Tibial artery (tissue), 4 donors: Measurements from ENCODE around the gene CDKN2B.
A peak's percentile ranks its signal among the peaks of the same experiment; 100 is the strongest.

Experiments used
- DNase-seq, 2 donors: peaks; one replicate each; pipeline ENCODE4 v3.0.0-alpha.2; 2019
- H3K27ac ChIP-seq, 2 donors: fragments of 200-600 bp; sonication (generic) in 1 of 2; 1 replicate in 1 of 2; 2 replicates in 1 of 2; pipeline ENCODE4 v1.5.1; 2018 to 2019; ENCODE audit warnings: mild to moderate bottlenecking in 1 of 2
- H3K27me3 ChIP-seq, 2 donors: fragments of 200-600 bp; sonication (generic) in 1 of 2; one replicate each; pipeline versions ENCODE4 v1.5.1 to v1.6.0; 2016 to 2019
- H3K36me3 ChIP-seq, 3 donors: fragments of 200-600 bp; sonication (generic) in 2 of 3; one replicate each; pipeline ENCODE4 v1.5.1; 2016 to 2019; ENCODE audit warnings: mild to moderate bottlenecking in 2 of 3
- H3K4me1 ChIP-seq, 4 donors: fragments of 200-600 bp; sonication (generic) in 2 of 4; 1 replicate in 3 of 4; 2 replicates in 1 of 4; pipeline ENCODE4 v1.5.1; 2016 to 2019
- H3K4me3 ChIP-seq, 2 donors: fragments of 200-600 bp; sonication (generic) in 1 of 2; 1 replicate in 1 of 2; 2 replicates in 1 of 2; pipeline ENCODE4 v1.5.1; 2018 to 2019; ENCODE audit warnings: mild to moderate bottlenecking in 2 of 2
- H3K9me3 ChIP-seq, 3 donors: fragments of 200-600 bp; sonication (generic) in 1 of 3; one replicate each; pipeline ENCODE4 v1.5.1; 2016 to 2019
- intact Hi-C: fragments of 100-400 bp; cut with DNase I; formaldehyde crosslinking; loops from one replicate; pipeline ENCODE4 v1.15.0; 2023; ENCODE audit warnings: low total_unique reads
- TF ChIP-seq, protein P1 (sequence below), 2 experiments: fragments of 200-600 bp in 1 of 2; fragments of 450-650 bp in 1 of 2; IDR thresholded peaks; one replicate each; pipeline ENCODE4 v1.5.1; 2017 to 2019; ENCODE audit warnings: antibody characterized with exemption in 2 of 2, mild to moderate bottlenecking in 1 of 2, moderate library complexity in 1 of 2

The CDKN2B gene

DNA sequence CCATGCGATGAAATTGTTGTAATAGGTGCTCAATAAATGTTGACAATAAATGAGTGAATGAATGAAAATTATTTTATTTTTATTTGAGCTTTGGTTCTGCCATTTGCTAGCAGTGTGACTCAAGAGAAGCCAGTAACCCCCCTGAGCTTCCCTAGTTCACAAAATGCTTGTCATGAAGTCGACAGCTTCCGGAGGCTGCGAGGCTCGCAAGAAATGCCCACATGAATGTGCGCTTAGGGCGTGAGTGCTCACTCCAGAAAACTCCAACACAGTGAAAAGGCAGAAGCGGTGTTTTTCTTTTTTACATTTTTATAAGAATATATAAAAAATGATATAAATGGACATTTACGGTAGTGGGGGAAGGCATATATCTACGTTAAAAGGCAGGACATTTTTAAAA is 41.4 kb downstream of the CDKN2B start:
- no peak overlapping the region for H3K4me3 ChIP-seq
- no peak overlapping the region for H3K27ac ChIP-seq
- peaks cover 0 to 8% (median 3%) of the 10 kb centered on the region in 3 donors for H3K9me3 ChIP-seq
- peaks cover 4 to 97% of the 10 kb centered on the region in 2 donors for H3K27me3 ChIP-seq
- intact Hi-C loops, result no loop called here
- no peak for DNase-seq
- no peaks in the 10 kb centered on the region for H3K36me3 ChIP-seq
- peaks cover 0 to 22% (median 9%) of the 10 kb centered on the region in 4 donors for H3K4me1 ChIP-seq
- TF ChIP-seq, protein P1, sequence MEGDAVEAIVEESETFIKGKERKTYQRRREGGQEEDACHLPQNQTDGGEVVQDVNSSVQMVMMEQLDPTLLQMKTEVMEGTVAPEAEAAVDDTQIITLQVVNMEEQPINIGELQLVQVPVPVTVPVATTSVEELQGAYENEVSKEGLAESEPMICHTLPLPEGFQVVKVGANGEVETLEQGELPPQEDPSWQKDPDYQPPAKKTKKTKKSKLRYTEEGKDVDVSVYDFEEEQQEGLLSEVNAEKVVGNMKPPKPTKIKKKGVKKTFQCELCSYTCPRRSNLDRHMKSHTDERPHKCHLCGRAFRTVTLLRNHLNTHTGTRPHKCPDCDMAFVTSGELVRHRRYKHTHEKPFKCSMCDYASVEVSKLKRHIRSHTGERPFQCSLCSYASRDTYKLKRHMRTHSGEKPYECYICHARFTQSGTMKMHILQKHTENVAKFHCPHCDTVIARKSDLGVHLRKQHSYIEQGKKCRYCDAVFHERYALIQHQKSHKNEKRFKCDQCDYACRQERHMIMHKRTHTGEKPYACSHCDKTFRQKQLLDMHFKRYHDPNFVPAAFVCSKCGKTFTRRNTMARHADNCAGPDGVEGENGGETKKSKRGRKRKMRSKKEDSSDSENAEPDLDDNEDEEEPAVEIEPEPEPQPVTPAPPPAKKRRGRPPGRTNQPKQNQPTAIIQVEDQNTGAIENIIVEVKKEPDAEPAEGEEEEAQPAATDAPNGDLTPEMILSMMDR (IDR thresholded peaks at IDR 0.05), result no peak

DNA sequence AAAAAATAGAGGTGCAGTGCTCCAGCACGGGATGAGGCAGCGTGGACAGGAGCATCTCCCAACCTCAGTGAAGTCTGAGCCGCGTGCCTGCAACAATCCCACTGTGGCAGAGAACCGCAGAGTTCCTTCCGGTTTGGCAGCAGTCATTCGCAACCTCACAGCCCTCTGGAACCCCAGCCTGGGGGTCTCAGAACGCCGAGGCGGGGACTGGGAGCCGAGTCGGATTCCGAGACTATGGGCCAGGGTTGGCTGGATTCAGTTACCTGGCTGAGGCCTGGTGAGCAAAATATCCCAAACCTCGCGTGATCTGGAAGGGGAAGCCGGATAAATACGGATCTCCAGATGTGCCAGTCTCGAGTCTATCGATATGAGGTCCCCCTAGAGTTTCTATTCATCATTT is 41.9 kb downstream of the CDKN2B start:
- Histone ChIP-seq H3K27ac (no peak overlapping the region), H3K36me3 (no peaks in the 10 kb centered on the region), H3K27me3 (peaks cover 4 to 91% of the 10 kb centered on the region in 2 donors), H3K4me1 (peaks cover 0 to 22% (median 9%) of the 10 kb centered on the region in 4 donors), H3K9me3 (peaks cover 0 to 8% (median 3%) of the 10 kb centered on the region in 3 donors), H3K4me3 (no peak overlapping the region)
- no peak for DNase-seq
- TF ChIP-seq, protein P1 (IDR thresholded peaks at IDR 0.05), result no peak
- intact Hi-C loops, result no loop called here

GRCh38 chr9:21966140-21966851 is 42.8 kb downstream of the CDKN2B start:
- TF ChIP-seq, protein P1 (IDR thresholded peaks at IDR 0.05), result no peak
- Histone ChIP-seq H3K4me1 (peaks cover 0 to 22% (median 9%) of the 10 kb centered on the region in 4 donors), H3K36me3 (no peaks in the 10 kb centered on the region), H3K9me3 (peaks cover 0 to 8% (median 3%) of the 10 kb centered on the region in 3 donors), H3K27me3 (peaks cover 4 to 83% of the 10 kb centered on the region in 2 donors), H3K4me3 (no peak overlapping the region), H3K27ac (no peak overlapping the region)
- DNase-seq, result no peak
- intact Hi-C loops, result no loop called here

GRCh38 chr9:21965401-21965951 is 43.6 kb downstream of the CDKN2B start:
- Histone ChIP-seq H3K4me3 (peak overlapping the region; percentile 24 to 30), H3K27me3 (peaks cover 0 to 74% of the 10 kb centered on the region in 2 donors), H3K9me3 (peaks cover 0 to 8% (median 3%) of the 10 kb centered on the region in 3 donors), H3K27ac (no peak overlapping the region), H3K36me3 (no peaks in the 10 kb centered on the region), H3K4me1 (peaks cover 0 to 22% (median 9%) of the 10 kb centered on the region in 4 donors)
- TF ChIP-seq, protein P1 (IDR thresholded peaks at IDR 0.05), result no peak
- DNase-seq, result no peak
- intact Hi-C loops, result no loop called here

DNA sequence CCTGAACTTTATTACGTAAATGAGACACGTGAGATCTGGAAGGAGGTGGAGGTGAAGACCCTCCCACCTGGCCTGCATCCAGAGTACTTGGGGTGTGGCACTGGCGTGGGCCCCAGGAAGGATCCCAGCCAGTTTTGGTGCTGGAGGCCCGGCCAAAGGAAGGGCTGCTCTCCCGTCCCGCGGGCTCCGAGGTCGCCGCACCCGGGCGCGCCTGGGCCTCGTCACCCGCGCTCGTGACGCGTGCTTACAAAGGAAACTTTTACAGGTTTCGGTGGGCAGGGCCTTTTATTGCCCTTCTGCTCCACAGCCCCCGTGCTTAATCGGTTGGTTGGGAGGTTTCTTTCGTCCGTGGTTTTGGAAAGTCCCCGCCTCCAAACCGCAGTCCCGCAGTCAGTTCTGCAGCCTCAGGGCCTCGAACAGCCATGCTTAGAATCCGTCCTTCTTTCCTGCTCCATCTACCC is 44.1 kb downstream of the CDKN2B start:
- Histone ChIP-seq H3K27me3 (peaks cover 0 to 69% of the 10 kb centered on the region in 2 donors), H3K36me3 (no peaks in the 10 kb centered on the region), H3K4me3 (peak overlapping the region; percentile 24 to 30), H3K9me3 (peaks cover 0 to 8% (median 3%) of the 10 kb centered on the region in 3 donors), H3K4me1 (peaks cover 0 to 22% (median 9%) of the 10 kb centered on the region in 4 donors), H3K27ac (no peak overlapping the region)
- TF ChIP-seq, protein P1 (IDR thresholded peaks at IDR 0.05), result no peak
- intact Hi-C loops, result no loop called here
- no peak for DNase-seq
